ENCODE data around the gene RBPMS2.

RBPMS2 gene

GRCh38 chr15:64761156-64761555 lies 14.2 kb downstream of the RBPMS2 start:
- DNase-seq (ENCODE audit: insufficient read length, low spot score) = no peak
- no peak for FAIRE-seq
- TF ChIP-seq POLR2AphosphoS5 (IDR thresholded peaks at IDR 0.05; ENCODE audit: low read depth, low read length) (no peak), TAF1 (IDR thresholded peaks at IDR 0.05; ENCODE audit: low read depth, low read length) (no peak), POU2F2 (IDR thresholded peaks at IDR 0.05; ENCODE audit: low read depth, low read length) (no peak), POLR2A (IDR thresholded peaks at IDR 0.05; ENCODE audit: low read depth, low read length) (no peak), PAX5 (IDR thresholded peaks at IDR 0.05; ENCODE audit: insufficient read depth, low read length, severe bottlenecking) (no peak), SPI1 (IDR thresholded peaks at IDR 0.05; ENCODE audit: low read depth, low read length) (no peak)

GRCh38 chr15:64760056-64760455 lies 15.3 kb downstream of the RBPMS2 start:
- FAIRE-seq = no peak
- TF ChIP-seq POU2F2 (IDR thresholded peaks at IDR 0.05; ENCODE audit: low read depth, low read length) (no peak), POLR2AphosphoS5 (IDR thresholded peaks at IDR 0.05; ENCODE audit: low read depth, low read length) (no peak), PAX5 (IDR thresholded peaks at IDR 0.05; ENCODE audit: insufficient read depth, low read length, severe bottlenecking) (no peak), TAF1 (IDR thresholded peaks at IDR 0.05; ENCODE audit: low read depth, low read length) (no peak), POLR2A (IDR thresholded peaks at IDR 0.05; ENCODE audit: low read depth, low read length) (no peak), SPI1 (IDR thresholded peaks at IDR 0.05; ENCODE audit: low read depth, low read length) (no peak)
- DNase-seq (ENCODE audit: insufficient read length, low spot score) = no peak

- TF ChIP-seq PAX5 (IDR thresholded peaks at IDR 0.05; ENCODE audit: insufficient read depth, low read length, severe bottlenecking) (no peak), TAF1 (IDR thresholded peaks at IDR 0.05; ENCODE audit: low read depth, low read length) (no peak), SPI1 (IDR thresholded peaks at IDR 0.05; ENCODE audit: low read depth, low read length) (no peak), POU2F2 (IDR thresholded peaks at IDR 0.05; ENCODE audit: low read depth, low read length) (no peak), POLR2AphosphoS5 (IDR thresholded peaks at IDR 0.05; ENCODE audit: low read depth, low read length) (no peak), POLR2A (IDR thresholded peaks at IDR 0.05; ENCODE audit: low read depth, low read length) (no peak)
- DNase-seq (ENCODE audit: insufficient read length, low spot score) (no peak), FAIRE-seq (peak; percentile 88)
Observed at GRCh38 chr15:64755427-64755940, 19.9 kb downstream of the RBPMS2 start.

- DNase-seq (ENCODE audit: insufficient read length, low spot score) (no peak), FAIRE-seq (no peak)
- TF ChIP-seq POLR2A (IDR thresholded peaks at IDR 0.05; ENCODE audit: low read depth, low read length) = no peak
Observed at GRCh38 chr15:64754663-64755426, 20.5 kb downstream of the RBPMS2 start.

- FAIRE-seq (peak; percentile 87), DNase-seq (ENCODE audit: insufficient read length, low spot score) (no peak)
- no peak for TF ChIP-seq PAX5 (IDR thresholded peaks at IDR 0.05; ENCODE audit: insufficient read depth, low read length, severe bottlenecking)
Observed at GRCh38 chr15:64753480-64754185, 21.8 kb downstream of the RBPMS2 start.

GRCh38 chr15:64751464-64751863 lies 23.9 kb downstream of the RBPMS2 start:
- FAIRE-seq (no peak), DNase-seq (ENCODE audit: insufficient read length, low spot score) (no peak)
- TF ChIP-seq POLR2A (IDR thresholded peaks at IDR 0.05; ENCODE audit: low read depth, low read length) = no peak
- TF ChIP-seq PAX5 (IDR thresholded peaks at IDR 0.05; ENCODE audit: insufficient read depth, low read length, severe bottlenecking) = no peak

GRCh38 chr15:64749999-64750657 lies 25.3 kb downstream of the RBPMS2 start:
- DNase-seq (ENCODE audit: insufficient read length, low spot score) = no peak
- no peak for TF ChIP-seq PAX5 (IDR thresholded peaks at IDR 0.05; ENCODE audit: insufficient read depth, low read length, severe bottlenecking)
- TF ChIP-seq SPI1 (IDR thresholded peaks at IDR 0.05; ENCODE audit: low read depth, low read length) = no peak
- no peak for TF ChIP-seq TAF1 (IDR thresholded peaks at IDR 0.05; ENCODE audit: low read depth, low read length)
- TF ChIP-seq POLR2A (IDR thresholded peaks at IDR 0.05; ENCODE audit: low read depth, low read length) = no peak
- TF ChIP-seq POLR2AphosphoS5 (IDR thresholded peaks at IDR 0.05; ENCODE audit: low read depth, low read length) = no peak
- TF ChIP-seq POU2F2 (IDR thresholded peaks at IDR 0.05; ENCODE audit: low read depth, low read length) = no peak
- FAIRE-seq = no peak

- TF ChIP-seq POU2F2 (IDR thresholded peaks at IDR 0.05; ENCODE audit: low read depth, low read length) (no peak), POLR2AphosphoS5 (IDR thresholded peaks at IDR 0.05; ENCODE audit: low read depth, low read length) (no peak), SPI1 (IDR thresholded peaks at IDR 0.05; ENCODE audit: low read depth, low read length) (no peak), POLR2A (IDR thresholded peaks at IDR 0.05; ENCODE audit: low read depth, low read length) (no peak), TAF1 (IDR thresholded peaks at IDR 0.05; ENCODE audit: low read depth, low read length) (no peak), PAX5 (IDR thresholded peaks at IDR 0.05; ENCODE audit: insufficient read depth, low read length, severe bottlenecking) (no peak)
- no peak for DNase-seq (ENCODE audit: insufficient read length, low spot score)
- FAIRE-seq = no peak
Observed at GRCh38 chr15:64749167-64749566, 26.2 kb downstream of the RBPMS2 start.

- DNase-seq (ENCODE audit: insufficient read length, low spot score) (no peak), FAIRE-seq (no peak)
- TF ChIP-seq PAX5 (IDR thresholded peaks at IDR 0.05; ENCODE audit: insufficient read depth, low read length, severe bottlenecking) (no peak), TAF1 (IDR thresholded peaks at IDR 0.05; ENCODE audit: low read depth, low read length) (no peak), POLR2A (IDR thresholded peaks at IDR 0.05; ENCODE audit: low read depth, low read length) (no peak)
Observed at GRCh38 chr15:64748251-64748650, 27.1 kb downstream of the RBPMS2 start.

GRCh38 chr15:64747578-64747977 lies 27.8 kb downstream of the RBPMS2 start:
- DNase-seq (ENCODE audit: insufficient read length, low spot score) (no peak), FAIRE-seq (no peak)
- TF ChIP-seq POLR2AphosphoS5 (IDR thresholded peaks at IDR 0.05; ENCODE audit: low read depth, low read length) = no peak
- TF ChIP-seq PAX5 (IDR thresholded peaks at IDR 0.05; ENCODE audit: insufficient read depth, low read length, severe bottlenecking) = no peak
- TF ChIP-seq POU2F2 (IDR thresholded peaks at IDR 0.05; ENCODE audit: low read depth, low read length) = no peak
